Transverse colon (tissue), 4 donors: ENCODE results near the gene RASGRP3. TPM values are rescaled to one million over a fixed set of nuclear protein-coding genes. Genes with fewer than 3 reads are reported as not detected.

Experiments used
- DNase-seq: peaks from one replicate; pipeline ENCODE4 v3.0.0-alpha.2; 2019
- H3K27ac ChIP-seq, 4 donors: fragments of 200-600 bp; sonication (generic); 2 replicates each; pipeline ENCODE4 v1.5.1; 2016 to 2018; ENCODE audit warnings: inconsistent platforms in 4 of 4
- H3K27me3 ChIP-seq: fragments of 200-600 bp; sonication (generic); 2 replicates; pipeline ENCODE4 v1.5.1; 2017; ENCODE audit warnings: inconsistent platforms
- H3K36me3 ChIP-seq, 4 donors: fragments of 200-600 bp; sonication (generic); 2 replicates each; pipeline ENCODE4 v1.5.1; 2017 to 2019; ENCODE audit warnings: inconsistent platforms in 4 of 4
- H3K4me1 ChIP-seq, 4 donors: fragments of 200-600 bp; sonication (generic); 2 replicates each; pipeline ENCODE4 v1.5.1; 2017 to 2020; ENCODE audit warnings: inconsistent platforms in 4 of 4
- H3K4me3 ChIP-seq, 4 donors: fragments of 200-600 bp; sonication (generic); 1 replicate in 1 of 4; 2 replicates in 3 of 4; pipeline versions ENCODE4 v1.5.1 to v1.6.1; 2017 to 2019; ENCODE audit warnings: inconsistent platforms in 4 of 4
- H3K9me3 ChIP-seq, 2 donors: fragments of 200-600 bp; sonication (generic); 2 replicates each; pipeline ENCODE4 v1.5.1; 2017 to 2019; ENCODE audit warnings: inconsistent platforms in 2 of 2
- EP300 ChIP-seq: sonication (generic); formaldehyde crosslinking; IDR thresholded peaks from one replicate; pipeline ENCODE4 v1.6.1; 2017; ENCODE audit warnings: antibody characterized with exemption, low read depth
- POLR2A ChIP-seq: fragments of 450-650 bp; IDR thresholded peaks from one replicate; pipeline ENCODE4 v1.6.1; 2016; ENCODE audit warnings: antibody characterized with exemption, mild to moderate bottlenecking, moderate library complexity
- POLR2AphosphoS5 ChIP-seq, 3 donors: sonication (generic); formaldehyde crosslinking; IDR thresholded peaks; one replicate each; pipeline ENCODE4 v1.6.1; 2016; ENCODE audit warnings: antibody characterized with exemption in 3 of 3
- whole genome bisulfite sequencing, 2 donors: methylation state at CpG; one replicate each; pipeline ENCODE4 v1.1.5; 2018; ENCODE audit warnings: low coverage in 1 of 2; 5-methylcytosine and 5-hydroxymethylcytosine counted together
- in situ Hi-C, 4 donors: fragments of 200-750 bp; cut with MboI; loops; one replicate each; pipeline versions ENCODE4 v1.15.0 to v1.15.1; 2017; ENCODE audit warnings: low sequenced_read_pairs in 3 of 4, low pct_ligation_motif_present in 1 of 4, low pct_unique_long_range_greater_than_20kb in 1 of 4
- intact Hi-C: fragments of 100-400 bp; cut with DNase I; formaldehyde crosslinking; loops from one replicate; pipeline ENCODE4 v1.15.1; 2023; ENCODE audit warnings: low total_unique reads
- total RNA-seq, 4 donors: library from RNA; depleted of rRNA; stranded (reverse); fragments of >200 nt; gene quantifications; one replicate each; pipeline ENCODE4 v1.1.0, GENCODE V29; 2016
- TF ChIP-seq, protein P1 (sequence below), 5 experiments: fragments of 200-600 bp in 3 of 5; fragments of 450-650 bp in 2 of 5; sonication (generic) in 3 of 5; IDR thresholded peaks; 1 replicate in 2 of 5; 2 replicates in 3 of 5; pipeline ENCODE4 v1.5.1; 2016 to 2017; ENCODE audit warnings: antibody characterized with exemption in 5 of 5, inconsistent platforms in 3 of 5, mild to moderate bottlenecking in 2 of 5, moderate library complexity in 1 of 5

RASGRP3 gene
- total RNA-seq, 4 donors from 2014 or later = 3.4 to 16.5 (median 4.8) TPM; not detected in 1

DNA sequence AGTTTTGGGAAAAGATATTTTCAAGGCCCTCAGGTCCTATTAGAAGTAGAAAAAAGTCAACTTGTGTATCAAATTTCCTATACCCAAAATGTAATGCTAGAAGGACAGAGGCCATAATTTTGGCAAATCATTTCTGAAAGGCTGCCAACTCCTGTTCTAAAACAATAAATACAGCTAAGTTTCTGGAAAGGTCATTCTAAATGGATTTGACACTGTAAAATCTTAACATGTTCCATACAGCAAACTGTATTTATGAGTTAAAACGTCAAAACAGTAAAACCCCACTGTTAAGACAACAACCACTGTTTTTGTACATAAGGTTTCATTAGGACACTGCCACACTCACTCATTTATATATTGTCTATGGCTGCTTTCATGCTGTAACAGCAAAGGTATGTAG lies 113.0 kb downstream of the RASGRP3 start:
- no peak for TF ChIP-seq EP300
- no peak for TF ChIP-seq POLR2AphosphoS5 (IDR thresholded peaks at IDR 0.05)
- TF ChIP-seq POLR2A = no peak
- TF ChIP-seq, protein P1, sequence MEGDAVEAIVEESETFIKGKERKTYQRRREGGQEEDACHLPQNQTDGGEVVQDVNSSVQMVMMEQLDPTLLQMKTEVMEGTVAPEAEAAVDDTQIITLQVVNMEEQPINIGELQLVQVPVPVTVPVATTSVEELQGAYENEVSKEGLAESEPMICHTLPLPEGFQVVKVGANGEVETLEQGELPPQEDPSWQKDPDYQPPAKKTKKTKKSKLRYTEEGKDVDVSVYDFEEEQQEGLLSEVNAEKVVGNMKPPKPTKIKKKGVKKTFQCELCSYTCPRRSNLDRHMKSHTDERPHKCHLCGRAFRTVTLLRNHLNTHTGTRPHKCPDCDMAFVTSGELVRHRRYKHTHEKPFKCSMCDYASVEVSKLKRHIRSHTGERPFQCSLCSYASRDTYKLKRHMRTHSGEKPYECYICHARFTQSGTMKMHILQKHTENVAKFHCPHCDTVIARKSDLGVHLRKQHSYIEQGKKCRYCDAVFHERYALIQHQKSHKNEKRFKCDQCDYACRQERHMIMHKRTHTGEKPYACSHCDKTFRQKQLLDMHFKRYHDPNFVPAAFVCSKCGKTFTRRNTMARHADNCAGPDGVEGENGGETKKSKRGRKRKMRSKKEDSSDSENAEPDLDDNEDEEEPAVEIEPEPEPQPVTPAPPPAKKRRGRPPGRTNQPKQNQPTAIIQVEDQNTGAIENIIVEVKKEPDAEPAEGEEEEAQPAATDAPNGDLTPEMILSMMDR (IDR thresholded peaks at IDR 0.05) = no peak
- Histone ChIP-seq H3K9me3 (no peaks in the 10 kb centered on the region), H3K4me1 (peaks cover 0 to 27% (median 4%) of the 10 kb centered on the region in 4 donors), H3K27ac (no peak overlapping the region), H3K4me3 (no peak overlapping the region), H3K27me3 (no peaks in the 10 kb centered on the region), H3K36me3 (peaks cover 0 to 48% (median 21%) of the 10 kb centered on the region in 4 donors)
- DNase-seq = no peak
- in situ Hi-C loops (loop anchor here in 1 of 4 donors (25.0 kb wide), 1 partner anchor 552 kb away; no protein-coding TSS in a partner anchor), intact Hi-C loops (loop anchor here (10.0 kb wide), 1 partner anchor 115 kb away; the partner anchor contains the start of gene RASGRP3)
- 21 to 33% methylated on average over 1 of the region's 1 CpG for WGBS, 2 donors

DNA sequence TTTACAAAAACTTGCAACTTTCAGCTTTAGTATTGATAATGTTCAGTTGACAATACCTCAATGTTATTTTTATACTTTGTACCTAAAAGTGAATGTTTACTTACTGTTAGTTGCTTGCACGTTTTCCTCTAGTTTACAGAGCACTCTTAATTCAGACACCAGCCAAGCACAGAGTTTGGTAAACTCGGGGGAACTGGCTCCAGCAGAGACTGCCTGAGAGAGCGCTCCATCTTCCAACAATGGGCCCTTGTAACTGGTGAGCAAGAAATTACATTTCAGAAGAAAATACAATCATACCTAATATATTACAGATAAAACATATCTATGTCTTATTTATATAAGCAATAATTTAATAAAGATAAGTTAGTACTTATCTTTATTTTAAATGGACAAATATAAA lies 118.9 kb downstream of the RASGRP3 start:
- H3K9me3 ChIP-seq = no peaks in the 10 kb centered on the region
- TF ChIP-seq POLR2A (no peak), POLR2AphosphoS5 (IDR thresholded peaks at IDR 0.05) (no peak), EP300 (no peak)
- TF ChIP-seq, protein P1 (IDR thresholded peaks at IDR 0.05) = no peak
- in situ Hi-C loops (loop anchor here in 1 of 4 donors (25.0 kb wide), 1 partner anchor 558 kb away; no protein-coding TSS in a partner anchor), intact Hi-C loops (no loop called here)
- H3K4me1 ChIP-seq = peaks cover 0 to 36% (median 13%) of the 10 kb centered on the region in 4 donors
- WGBS, 2 donors = 67 to 71% methylated on average over 3 of the region's 3 CpGs
- H3K36me3 ChIP-seq = peaks cover 0 to 34% (median 17%) of the 10 kb centered on the region in 4 donors
- no peak for DNase-seq
- H3K27ac ChIP-seq = no peak overlapping the region
- H3K27me3 ChIP-seq = no peaks in the 10 kb centered on the region
- H3K4me3 ChIP-seq = no peak overlapping the region

DNA sequence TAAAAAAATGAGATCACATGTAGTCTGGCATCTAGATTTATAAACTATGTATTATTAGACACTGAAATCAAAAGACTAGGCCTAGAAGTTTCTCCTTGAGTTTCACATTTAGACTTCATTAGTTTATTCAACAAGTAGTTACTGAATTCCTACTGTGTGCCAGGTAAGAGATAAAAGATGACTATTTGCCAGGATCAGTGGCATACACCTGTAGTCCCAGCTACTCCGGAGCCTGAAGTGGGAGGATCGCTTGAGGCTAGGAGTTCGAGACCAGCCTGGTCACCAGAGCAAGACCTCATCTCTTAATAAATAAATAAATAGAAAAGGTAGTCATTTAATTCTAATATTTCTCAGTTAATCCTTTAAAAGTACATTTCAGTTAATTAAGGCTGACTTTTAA lies 120.6 kb downstream of the RASGRP3 start:
- in situ Hi-C loops (loop anchor here in 1 of 4 donors (25.0 kb wide), 1 partner anchor 560 kb away; no protein-coding TSS in a partner anchor), intact Hi-C loops (no loop called here)
- TF ChIP-seq EP300 = no peak
- no peak for DNase-seq
- Histone ChIP-seq H3K4me3 (no peak overlapping the region), H3K9me3 (no peaks in the 10 kb centered on the region), H3K36me3 (peaks cover 0 to 24% (median 10%) of the 10 kb centered on the region in 4 donors), H3K4me1 (peaks cover 0 to 36% (median 13%) of the 10 kb centered on the region in 4 donors), H3K27ac (no peak overlapping the region), H3K27me3 (no peaks in the 10 kb centered on the region)
- WGBS, 2 donors = 75 to 94% methylated on average over 3 of the region's 3 CpGs

DNA sequence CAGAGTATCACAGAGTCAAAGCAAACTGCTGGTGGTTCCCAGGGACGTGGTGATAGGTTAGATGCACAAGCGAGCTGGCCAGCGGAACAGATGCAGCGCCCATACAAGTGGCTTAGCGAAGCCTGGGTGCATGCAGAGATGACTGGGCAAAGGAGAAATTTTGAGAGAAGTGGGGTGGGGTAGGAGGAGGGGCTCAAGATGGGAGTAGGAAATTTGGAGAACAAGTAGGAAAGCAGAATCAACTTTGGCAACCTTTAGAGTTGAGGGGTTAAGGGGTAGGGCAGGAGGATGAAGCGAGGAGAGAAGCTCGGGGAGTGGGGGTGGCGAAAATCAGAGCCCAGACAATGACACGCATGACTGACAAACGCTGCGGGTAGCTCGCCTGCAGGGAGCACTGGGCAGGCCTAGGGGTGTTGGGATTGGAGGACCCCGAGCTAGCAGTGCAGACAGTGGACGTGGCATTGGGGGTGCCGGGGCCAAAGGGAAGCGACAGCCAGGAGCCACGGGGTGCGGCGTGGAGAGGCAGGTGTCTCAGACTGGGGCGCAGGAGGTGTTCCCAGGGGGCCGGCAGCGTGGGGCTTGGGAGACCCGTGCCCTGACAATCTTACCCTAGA lies 122.2 kb downstream of the RASGRP3 start:
- intact Hi-C loops = no loop called here
- H3K9me3 ChIP-seq = no peaks in the 10 kb centered on the region
- peak overlapping the region; percentile 86 to 91 (median 88) for H3K27ac ChIP-seq
- peaks cover 0 to 10% (median 4%) of the 10 kb centered on the region in 4 donors for H3K36me3 ChIP-seq
- WGBS, 2 donors = 0% methylated on average over 7 to 23 of the region's 23 CpGs
- no peak for TF ChIP-seq POLR2A
- no peak for TF ChIP-seq POLR2AphosphoS5 (IDR thresholded peaks at IDR 0.05)
- TF ChIP-seq, protein P1 (IDR thresholded peaks at IDR 0.05) = no peak
- no peak for TF ChIP-seq EP300
- DNase-seq = peak; percentile 45
- H3K27me3 ChIP-seq = no peaks in the 10 kb centered on the region
- peak overlapping the region; percentile 48 to 99 (median 93) for H3K4me3 ChIP-seq
- in situ Hi-C loops = loop anchor here in 1 of 4 donors (25.0 kb wide), 1 partner anchor 561 kb away; no protein-coding TSS in a partner anchor
- peaks cover 0 to 36% (median 13%) of the 10 kb centered on the region in 4 donors for H3K4me1 ChIP-seq
